ENCODE data around the gene NELL2. TPM values are rescaled to one million over a fixed set of nuclear protein-coding genes. Genes with fewer than 3 reads are reported as not detected.

NELL2 gene
- polyA plus RNA-seq, 1 of the 3 experiments (the other 2 are of a cell fraction) = 0.35 TPM

- Histone ChIP-seq H3K27me3 (ENCODE audit: insufficient read depth) (no peaks in the 10 kb centered on the region; the same call in 1 of the 2 replicates), H3K79me2 (ENCODE audit: insufficient read depth) (no peaks in the 10 kb centered on the region), H3K36me3 (replicated peaks in 1 of 2; ENCODE audit: control insufficient read depth in 1 of 2, insufficient read depth in 2 of 2, low read length in 1 of 2) (no peaks in the 10 kb centered on the region), H3K9me2 (no peaks in the 10 kb centered on the region), H3K4me3 (ENCODE audit: low read depth in 2 of 2, low read length in 1 of 2) (no peak overlapping the region), H3K4me1 (ENCODE audit: control insufficient read depth in 1 of 2, insufficient read depth in 2 of 2, low read depth in 1 of 2, low read length in 1 of 2) (peaks cover 0 to 8% of the 10 kb centered on the region in 2 experiments; a peak in 2 of 4 replicates), H3K4me2 (no peak overlapping the region), H3K9ac (no peak overlapping the region), H4K20me1 (ENCODE audit: insufficient read depth) (no peaks in the 10 kb centered on the region), H3K27ac (ENCODE audit: low read depth in 2 of 2, low read length in 1 of 2) (no peak overlapping the region), H3K9me3 (no peaks in the 10 kb centered on the region), H2AFZ (ENCODE audit: low read depth) (no peak overlapping the region), H3F3A (replicated peaks; ENCODE audit: insufficient read depth) (no peaks in the 10 kb centered on the region)
- CTCF ChIA-PET = interaction anchor here (0.6 kb wide), 1 partner anchor 1135 kb away, joined by 3 read pairs; no protein-coding TSS in a partner anchor
- POLR2A ChIA-PET = no interaction called here
- TF ChIP-seq CTCF (IDR thresholded peaks at IDR 0.05) = no peak
- TF ChIP-seq GATA2 (CRISPR knock-in tag; IDR thresholded peaks at IDR 0.05) = no peak
- no peak for TF ChIP-seq MAX (IDR thresholded peaks at IDR 0.05; ENCODE audit: low read depth)
- TF ChIP-seq EP300 (IDR thresholded peaks at IDR 0.05; ENCODE audit: borderline replicate concordance in 1 of 2, low read depth in 1 of 2, low read length in 1 of 2) = no peak
- no peak for TF ChIP-seq CHD2 (IDR thresholded peaks at IDR 0.05; ENCODE audit: low read length, partially characterized antibody)
- no peak for TF ChIP-seq USF2 (IDR thresholded peaks at IDR 0.05; ENCODE audit: borderline replicate concordance, low read depth, low read length)
- TF ChIP-seq FOSL2 (IDR thresholded peaks at IDR 0.05; ENCODE audit: borderline replicate concordance, low read depth) = no peak
- TF ChIP-seq MEF2A (IDR thresholded peaks at IDR 0.05; ENCODE audit: borderline replicate concordance, low read depth) = no peak
- TF ChIP-seq FOXJ3 (CRISPR knock-in tag; IDR thresholded peaks at IDR 0.05) = no peak
- TF ChIP-seq USF1 (IDR thresholded peaks at IDR 0.05; ENCODE audit: borderline replicate concordance, low read depth) = no peak
- TF ChIP-seq TCF12 (IDR thresholded peaks at IDR 0.05) = no peak
- TF ChIP-seq ZBTB33 (IDR thresholded peaks at IDR 0.05; ENCODE audit: borderline replicate concordance, low read depth) = no peak
- no peak for TF ChIP-seq SIN3A (IDR thresholded peaks at IDR 0.05; ENCODE audit: borderline replicate concordance, low read depth, low read length)
- no peak for TF ChIP-seq RXRA (IDR thresholded peaks at IDR 0.05; ENCODE audit: borderline replicate concordance, low read depth)
- no peak for TF ChIP-seq REST (IDR thresholded peaks at IDR 0.05; ENCODE audit: low read depth, low read length)
- TF ChIP-seq PBX3 (IDR thresholded peaks at IDR 0.05) = no peak
- TF ChIP-seq RAD21 (IDR thresholded peaks at IDR 0.05; ENCODE audit: low read length) = no peak
- no peak for DNase-seq
- 4% methylated on average over 1 of the region's 1 CpG for WGBS (ENCODE audit: low lambda C conversion rate)
These were observed 5.1 kb upstream of the NELL2 start for GRCh38 chr12:44881197-44881596.

Measured in SK-N-SH (cell line).